ENCODE results near the gene STT3B.

STT3B gene

DNA sequence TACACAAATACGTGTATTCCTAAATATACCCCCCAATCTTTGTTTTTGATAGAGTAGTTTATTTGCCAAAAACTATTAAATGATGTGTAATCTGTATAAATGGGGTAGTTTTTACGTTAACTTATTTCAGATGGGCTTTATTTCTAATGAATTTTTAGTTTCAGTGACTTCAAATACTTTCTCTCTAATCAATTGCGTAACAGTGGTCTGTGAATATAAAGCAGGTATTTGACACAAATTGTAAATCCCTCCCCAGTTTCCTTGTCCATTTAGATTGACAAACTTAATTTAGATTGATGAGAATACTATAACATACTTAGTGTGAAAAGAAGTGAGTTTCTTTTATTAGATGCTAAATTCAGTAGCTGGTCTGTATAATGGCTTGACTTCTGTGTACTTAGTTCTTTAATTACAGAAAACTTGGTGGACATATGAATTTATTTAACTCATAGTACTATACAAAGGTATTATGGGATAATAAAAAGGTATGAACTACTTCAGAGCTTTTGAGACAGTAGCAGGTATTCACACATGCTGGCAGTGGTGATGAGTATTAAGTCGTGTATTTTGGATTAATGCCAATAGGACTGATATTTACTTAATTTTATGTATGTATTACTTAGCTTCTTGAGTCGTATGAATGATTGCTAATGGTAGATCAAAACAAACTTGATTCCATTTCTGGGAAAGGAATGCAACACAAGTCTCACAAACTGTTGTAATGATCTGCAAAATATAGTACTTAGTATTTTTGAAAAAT, 81.6 kb downstream of the STT3B start:
- TF ChIP-seq, protein P1, sequence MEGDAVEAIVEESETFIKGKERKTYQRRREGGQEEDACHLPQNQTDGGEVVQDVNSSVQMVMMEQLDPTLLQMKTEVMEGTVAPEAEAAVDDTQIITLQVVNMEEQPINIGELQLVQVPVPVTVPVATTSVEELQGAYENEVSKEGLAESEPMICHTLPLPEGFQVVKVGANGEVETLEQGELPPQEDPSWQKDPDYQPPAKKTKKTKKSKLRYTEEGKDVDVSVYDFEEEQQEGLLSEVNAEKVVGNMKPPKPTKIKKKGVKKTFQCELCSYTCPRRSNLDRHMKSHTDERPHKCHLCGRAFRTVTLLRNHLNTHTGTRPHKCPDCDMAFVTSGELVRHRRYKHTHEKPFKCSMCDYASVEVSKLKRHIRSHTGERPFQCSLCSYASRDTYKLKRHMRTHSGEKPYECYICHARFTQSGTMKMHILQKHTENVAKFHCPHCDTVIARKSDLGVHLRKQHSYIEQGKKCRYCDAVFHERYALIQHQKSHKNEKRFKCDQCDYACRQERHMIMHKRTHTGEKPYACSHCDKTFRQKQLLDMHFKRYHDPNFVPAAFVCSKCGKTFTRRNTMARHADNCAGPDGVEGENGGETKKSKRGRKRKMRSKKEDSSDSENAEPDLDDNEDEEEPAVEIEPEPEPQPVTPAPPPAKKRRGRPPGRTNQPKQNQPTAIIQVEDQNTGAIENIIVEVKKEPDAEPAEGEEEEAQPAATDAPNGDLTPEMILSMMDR (IDR thresholded peaks at IDR 0.05) = no peak
- TF ChIP-seq ZFX (IDR thresholded peaks at IDR 0.05; ENCODE audit: borderline replicate concordance) = no peak

DNA sequence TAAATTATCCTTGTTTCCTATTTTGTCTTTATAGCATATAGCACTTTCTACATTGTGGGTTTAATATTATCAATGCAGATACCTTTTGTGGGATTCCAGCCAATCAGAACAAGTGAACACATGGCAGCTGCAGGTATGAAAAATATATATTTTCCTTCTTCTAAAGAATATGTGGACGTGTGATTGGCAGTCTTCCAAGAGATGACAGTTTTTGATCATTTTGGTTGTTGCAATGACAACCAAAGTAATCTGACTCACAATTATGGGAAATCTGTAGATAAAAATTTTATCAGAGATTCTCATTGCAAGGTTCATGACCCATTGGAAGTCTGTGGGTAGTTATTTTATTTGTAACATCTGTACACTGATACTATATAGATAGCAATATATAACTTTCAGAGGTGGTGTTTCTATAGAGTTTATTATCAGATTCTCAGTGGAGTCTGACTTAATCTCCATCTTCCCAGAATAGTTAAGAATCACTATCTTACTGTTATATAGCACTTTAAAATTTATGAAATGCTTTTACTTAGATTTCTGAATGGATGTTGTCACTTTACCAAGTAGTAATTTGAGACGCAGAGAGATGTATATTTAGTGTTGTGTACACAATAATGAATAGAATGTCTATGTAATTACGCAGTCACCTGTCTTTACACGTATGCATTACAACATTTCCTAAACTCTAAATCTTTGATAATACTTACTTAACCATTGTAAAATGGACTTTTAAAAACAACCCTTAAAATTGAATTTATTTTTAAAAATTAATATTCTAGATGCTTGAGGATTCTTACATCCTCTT, 82.5 kb downstream of the STT3B start:
- TF ChIP-seq ZFX (IDR thresholded peaks at IDR 0.05; ENCODE audit: borderline replicate concordance) = no peak
- TF ChIP-seq, protein P1 (IDR thresholded peaks at IDR 0.05) = no peak
- no peak overlapping the region; the same call in 1 of the 2 replicates for H3K27ac ChIP-seq

More for the DNA sequence above, 81.6 kb downstream of the STT3B start:
- H3K27ac ChIP-seq = no peak overlapping the region; the same call in 1 of the 2 replicates

DNA sequence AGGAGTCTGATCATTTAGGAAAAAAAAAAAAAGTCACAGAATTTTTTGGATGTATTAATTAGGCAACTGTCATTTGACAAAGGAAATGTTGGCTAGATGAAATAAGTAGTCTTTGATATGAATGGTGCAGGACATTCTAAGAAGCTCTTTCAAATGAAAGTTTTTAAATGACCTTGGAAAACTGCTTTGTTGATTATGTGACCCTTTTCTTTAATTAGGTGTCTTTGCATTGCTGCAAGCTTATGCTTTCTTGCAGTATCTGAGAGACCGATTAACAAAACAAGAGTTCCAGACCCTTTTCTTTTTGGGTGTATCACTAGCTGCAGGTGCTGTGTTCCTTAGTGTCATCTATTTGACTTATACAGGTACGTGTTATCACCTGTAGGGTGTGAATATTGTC, 84.0 kb downstream of the STT3B start:
- no peak overlapping the region for H3K27ac ChIP-seq
- TF ChIP-seq, protein P1 (IDR thresholded peaks at IDR 0.05) = no peak
- no peak for TF ChIP-seq ZFX (IDR thresholded peaks at IDR 0.05; ENCODE audit: borderline replicate concordance)

DNA sequence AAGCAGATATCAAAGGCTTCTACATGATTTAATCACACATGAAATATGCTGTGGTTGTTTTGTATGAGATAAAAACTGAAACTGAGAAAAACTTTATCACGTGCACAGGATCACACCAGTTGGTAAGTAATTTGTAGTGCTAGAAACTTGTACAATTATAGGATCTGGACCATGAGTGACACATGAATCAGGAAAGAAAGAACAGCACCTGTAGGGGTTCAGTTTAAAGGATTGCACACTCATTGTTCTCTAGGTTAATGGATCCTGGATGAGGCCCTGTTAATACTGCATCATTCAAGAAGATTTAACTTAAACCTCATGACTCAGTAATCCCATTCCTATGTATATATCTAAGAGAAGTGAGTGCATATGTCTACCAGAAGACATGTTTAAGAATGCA, 87.9 kb downstream of the STT3B start:
- H3K27ac ChIP-seq = no peak overlapping the region
- TF ChIP-seq, protein P1 (IDR thresholded peaks at IDR 0.05) = no peak
- TF ChIP-seq ZFX (IDR thresholded peaks at IDR 0.05; ENCODE audit: borderline replicate concordance) = no peak

DNA sequence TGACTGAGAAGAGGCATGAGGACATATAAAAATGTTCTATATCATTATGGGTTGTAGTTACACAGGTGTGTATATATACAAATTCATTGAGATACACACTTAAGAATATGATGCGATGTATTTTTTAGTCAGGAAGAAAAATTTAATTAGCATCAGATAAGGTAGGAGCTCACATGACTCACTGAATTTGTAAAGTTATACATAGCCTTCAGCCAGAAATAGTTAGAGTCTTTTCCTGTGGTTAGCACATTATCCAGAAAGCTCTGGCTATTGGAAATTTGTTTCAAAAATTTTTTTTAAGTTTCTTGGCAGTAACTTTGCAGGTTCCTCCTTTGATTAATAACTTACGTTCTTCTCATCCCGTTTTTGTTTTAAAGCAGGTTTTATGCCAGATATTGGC, 88.6 kb downstream of the STT3B start:
- H3K27ac ChIP-seq = no peak overlapping the region
- TF ChIP-seq, protein P1 (IDR thresholded peaks at IDR 0.05) = no peak
- TF ChIP-seq ZFX (IDR thresholded peaks at IDR 0.05; ENCODE audit: borderline replicate concordance) = no peak

DNA sequence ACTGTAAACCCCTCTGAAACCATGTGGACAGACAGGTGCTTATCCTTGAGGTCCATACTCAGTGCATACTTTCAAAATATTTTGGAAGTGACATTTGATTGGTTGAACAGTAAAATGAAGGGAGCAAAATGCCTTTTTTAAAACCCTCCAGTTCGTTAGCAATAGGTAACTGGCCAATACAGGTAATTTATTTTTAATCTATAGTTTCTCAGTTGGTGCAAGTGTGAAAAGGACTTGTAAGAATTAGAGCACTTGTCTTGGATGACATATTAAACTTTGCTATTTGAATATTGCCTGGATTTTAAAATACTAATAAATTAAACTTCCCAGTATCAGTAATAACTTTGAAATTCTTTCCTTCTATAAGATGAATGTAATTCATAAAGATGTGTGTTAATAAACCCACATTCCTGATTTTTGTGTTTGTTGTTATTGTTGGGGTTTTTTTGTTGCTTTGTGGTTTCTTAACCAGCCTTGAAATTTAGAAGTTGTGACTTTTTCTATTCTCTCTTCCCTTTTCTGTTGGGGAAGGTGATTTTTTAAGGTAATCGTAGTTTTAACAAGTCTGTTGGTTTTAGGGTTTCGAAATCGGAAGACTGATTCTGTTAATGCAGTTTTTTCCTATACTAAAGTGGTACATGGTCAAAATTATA, 90.0 kb downstream of the STT3B start:
- no peak overlapping the region for H3K27ac ChIP-seq
- TF ChIP-seq ZFX (IDR thresholded peaks at IDR 0.05; ENCODE audit: borderline replicate concordance) = no peak

DNA sequence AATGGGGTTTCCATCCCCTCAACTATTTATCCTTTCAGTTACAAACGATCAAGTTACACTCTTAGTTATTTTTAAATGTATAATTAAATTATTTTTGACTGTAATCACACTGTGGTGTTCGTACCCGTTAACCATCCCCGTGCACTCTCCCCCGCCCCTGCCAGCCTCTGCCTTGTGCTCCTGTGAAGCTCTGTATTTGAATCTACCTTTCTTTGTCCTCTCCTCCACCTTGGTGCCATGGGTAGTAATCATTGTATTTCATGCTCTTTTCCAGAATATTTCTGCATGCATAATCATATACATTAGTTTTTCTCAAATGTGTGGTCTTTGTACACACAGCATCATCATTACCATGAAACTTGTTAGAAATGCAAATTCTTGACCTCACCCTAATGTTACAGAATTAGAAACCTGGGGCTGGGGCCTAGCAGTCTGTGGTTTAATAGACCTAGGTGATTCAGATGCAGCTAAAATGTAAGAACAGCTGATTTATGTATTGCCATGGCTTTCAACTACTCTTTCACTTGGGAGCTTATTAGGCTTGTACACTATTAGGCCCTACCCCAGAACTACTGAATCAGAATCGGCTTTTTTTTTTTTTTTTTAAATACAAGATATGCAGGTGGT, 91.5 kb downstream of the STT3B start:
- TF ChIP-seq, protein P1 (IDR thresholded peaks at IDR 0.05) = no peak
- TF ChIP-seq ZFX (IDR thresholded peaks at IDR 0.05; ENCODE audit: borderline replicate concordance) = no peak
- no peak overlapping the region for H3K27ac ChIP-seq

Measured in 22Rv1 (cell line).